NT2/D1 (cell line): ENCODE results near the gene DYNLRB2.

Source experiments
- SUZ12 ChIP-seq: IDR thresholded peaks from 2 replicates; pipeline ENCODE4 v1.6.1; 2011; ENCODE audit not compliant: insufficient read length, insufficient read depth; ENCODE audit errors: extremely low read depth
- ZNF274 ChIP-seq: IDR thresholded peaks from 2 replicates; pipeline ENCODE4 v1.6.1; 2011; ENCODE audit warnings: mild to moderate bottlenecking, low read depth, low read length

DNA sequence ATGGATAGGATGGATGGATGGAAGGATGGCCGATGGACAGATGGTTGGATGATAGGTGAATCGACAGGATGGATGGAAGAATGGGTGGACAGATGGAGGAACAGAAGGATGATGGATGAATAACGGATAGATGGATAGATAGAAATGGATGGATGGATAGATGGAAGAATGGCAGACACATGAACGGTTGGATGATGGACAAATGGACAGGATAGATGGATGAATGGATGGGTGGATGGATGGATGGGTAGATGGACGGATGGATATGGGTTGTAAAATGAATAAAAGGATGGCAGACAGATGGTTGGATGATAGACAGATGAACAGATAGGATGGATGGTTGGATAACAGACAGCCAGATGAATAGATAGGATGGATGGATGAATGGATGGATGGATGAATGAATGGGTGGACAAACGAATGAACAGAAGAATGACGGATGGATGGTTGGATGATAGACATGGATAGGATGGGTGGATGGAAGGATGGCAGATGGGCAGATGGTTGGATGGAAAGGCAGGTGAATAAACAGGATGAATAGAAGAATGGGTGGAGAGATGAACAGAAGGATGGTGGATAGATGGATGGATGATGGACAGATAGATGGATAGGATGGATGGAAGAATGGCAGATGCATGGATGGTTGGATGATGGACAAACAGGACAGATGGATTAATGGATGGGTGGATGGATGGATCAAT, 55.9 kb downstream of the DYNLRB2 start:
- TF ChIP-seq ZNF274: no peak
- no peak for TF ChIP-seq SUZ12
